Endothelial cell of umbilical vein (primary cell): Measurements from ENCODE around the gene OR2AG1. TPM values are rescaled to one million over a fixed set of nuclear protein-coding genes. Genes with fewer than 3 reads are reported as not detected.

Experiments
- BruUV-seq: library from RNA; stranded (reverse); fragments of 400-500 nt; replicated peaks from 2 replicates; lab custom pipeline; 2021; lab: Mats Ljungman, UMichigan
- CTCF ChIA-PET: fragments of 300-600, 350-600 bp; sonication (Branson Sonifier 250); formaldehyde crosslinking; loops from one replicate; lab custom pipeline; 2021; ENCODE audit warnings: antibody characterized with exemption, inconsistent platforms; lab: Charles Lee
- POLR2A ChIA-PET: fragments of 300-600, 350-600 bp; sonication (Branson Sonifier 250); formaldehyde crosslinking; loops from one replicate; lab custom pipeline; 2021; ENCODE audit warnings: antibody characterized with exemption, inconsistent platforms; lab: Charles Lee
- DNase-seq: peaks from one replicate; pipeline ENCODE4 v3.0.0-alpha.2; 2011; ENCODE audit warnings: low read depth, low spot score
- FAIRE-seq: peaks from 2 replicates; lab custom pipeline; 2011; peaks lifted over from hg19 to GRCh38; lab: Jason Lieb, UNC
- H2AFZ ChIP-seq: 2 replicates; pipeline ENCODE4 v1.6.0; 2012; ENCODE audit warnings: low read depth, low read length, control low read depth, inconsistent platforms
- H3K27ac ChIP-seq: 2 replicates; pipeline ENCODE4 v1.5.1; 2011; ENCODE audit warnings: low read depth, mild to moderate bottlenecking, control low read depth, low read length, moderate library complexity; ENCODE audit not compliant: insufficient read depth
- H3K27me3 ChIP-seq, 2 experiments: 2 replicates each; pipeline versions ENCODE4 v1.6.0 to v1.6.1; 2011; ENCODE audit warnings: low read length in 2 of 2, mixed read lengths in 1 of 2; ENCODE audit not compliant: control insufficient read depth in 2 of 2, insufficient read depth in 2 of 2
- H3K36me3 ChIP-seq, 2 experiments: 2 replicates in 1 of 2; 3 replicates in 1 of 2; pipeline ENCODE4 v1.5.1; 2011; ENCODE audit warnings: low read length in 2 of 2, mild to moderate bottlenecking in 1 of 2, moderate library complexity in 1 of 2; ENCODE audit not compliant: control insufficient read depth in 2 of 2, insufficient read depth in 2 of 2; ENCODE audit errors: extremely low read depth in 1 of 2
- H3K4me1 ChIP-seq: 3 replicates; pipeline ENCODE4 v1.5.1; 2011; ENCODE audit warnings: mild to moderate bottlenecking, low read length; ENCODE audit not compliant: control insufficient read depth, insufficient read depth; ENCODE audit errors: extremely low read depth
- H3K4me2 ChIP-seq: 2 replicates; pipeline ENCODE4 v1.6.1; 2011; ENCODE audit warnings: low read length, control low read depth, mixed read lengths; ENCODE audit not compliant: insufficient read depth
- H3K4me3 ChIP-seq, 3 experiments: fragments of 200-600 bp in 1 of 3; sonication (generic), shearing (Covaris generic) in 1 of 3; replicated peaks in 1 of 3; 2 replicates each; pipeline ENCODE4 v1.5.1; 2011 to 2016; ENCODE audit warnings: control low read depth in 3 of 3, low read length in 3 of 3, mild to moderate bottlenecking in 2 of 3, inconsistent platforms in 1 of 3, low read depth in 1 of 3, moderate library complexity in 1 of 3; ENCODE audit not compliant: insufficient read depth in 1 of 3
- H3K79me2 ChIP-seq: 2 replicates; pipeline ENCODE4 v1.6.0; 2012; ENCODE audit warnings: low read length, inconsistent platforms; ENCODE audit not compliant: control insufficient read depth, insufficient read depth
- H3K9ac ChIP-seq: replicated peaks from 2 replicates; pipeline ENCODE3; 2011; ENCODE audit warnings: low read length, control low read depth; ENCODE audit not compliant: insufficient read depth; ENCODE audit errors: extremely low read depth
- H3K9me1 ChIP-seq: replicated peaks from 3 replicates; pipeline ENCODE4 v1.6.0; 2011; ENCODE audit warnings: mild to moderate bottlenecking, low read length; ENCODE audit not compliant: control insufficient read depth, insufficient read depth; ENCODE audit errors: extremely low read depth
- H3K9me3 ChIP-seq: replicated peaks from 2 replicates; pipeline ENCODE4 v1.5.1; 2012; ENCODE audit warnings: low read length, inconsistent platforms; ENCODE audit not compliant: control insufficient read depth, insufficient read depth
- H4K20me1 ChIP-seq: replicated peaks from 2 replicates; pipeline ENCODE3; 2011; ENCODE audit warnings: mild to moderate bottlenecking, low read length; ENCODE audit not compliant: control insufficient read depth, insufficient read depth; ENCODE audit errors: extremely low read depth
- JUN ChIP-seq: IDR thresholded peaks from 2 replicates; pipeline ENCODE4 v1.6.1; 2011; ENCODE audit warnings: borderline replicate concordance, low read depth; ENCODE audit not compliant: insufficient read length, insufficient read depth
- dilution Hi-C: fragments of 300-500 bp; cut with MboI; formaldehyde crosslinking; loops from one replicate; pipeline ENCODE4 v1.15.0; 2019; ENCODE audit warnings: low sequenced_read_pairs; ENCODE audit not compliant: extremely low pct_ligation_motif_present
- intact Hi-C: fragments of 100-400 bp; cut with micrococcal nuclease; formaldehyde crosslinking; loops from one replicate; pipeline ENCODE4 v1.10.0; 2022
- polyA plus RNA-seq, 4 experiments: library from polyadenylated mRNA; depleted of rRNA in 3 of 4; stranded (reverse) in 3 of 4; unstranded in 1 of 4; fragments of >200 nt; gene quantifications; 2 replicates each; pipeline versions ENCODE4 v1.2.1 to v1.2.3, GENCODE V29; 2011 to 2012; ENCODE audit warnings: missing spikeins in 1 of 4
- total RNA-seq: library from RNA; stranded (reverse); gene quantifications from 2 replicates; pipeline ENCODE4 v1.2.3, GENCODE V29; 2021
- TF ChIP-seq, protein P1 (sequence below), 2 donors: IDR thresholded peaks; 1 replicate in 1 of 2; 2 replicates in 1 of 2; pipeline ENCODE4 v1.5.1; 2011; ENCODE audit warnings: low read length in 2 of 2, mild to moderate bottlenecking in 2 of 2, moderate library complexity in 2 of 2, control low read depth in 1 of 2, inconsistent platforms in 1 of 2, low read depth in 1 of 2; ENCODE audit not compliant: insufficient read depth in 1 of 2; ENCODE audit errors: extremely low read depth in 1 of 2

Gene OR2AG1
- total and polyA plus RNA-seq, 2 donors (not counting 3 experiments of a cell fraction or from before 2014, with no cell fraction given) = not detected

GRCh38 chr11:6757373-6757967, 25.4 kb upstream of the OR2AG1 start:
- Histone ChIP-seq H3K27me3 (peaks cover 2 to 8% of the 10 kb centered on the region in 2 experiments), H3K4me2 (no peak overlapping the region), H3K9ac (no peak overlapping the region), H3K36me3 (no peaks in the 10 kb centered on the region), H3K79me2 (no peaks in the 10 kb centered on the region), H2AFZ (no peak overlapping the region), H3K27ac (no peak overlapping the region), H3K9me1 (no peaks in the 10 kb centered on the region), H4K20me1 (no peaks in the 10 kb centered on the region), H3K4me3 (no peak overlapping the region), H3K4me1 (no peaks in the 10 kb centered on the region), H3K9me3 (no peaks in the 10 kb centered on the region)
- CTCF ChIA-PET = interaction anchor here (0.6 to 12.2 kb wide), 36 partner anchors 9 to 941 kb away, joined by 3 to 391 read pairs (median 4); partner anchors contain the start of genes ARFIP2, ILK, MRPL17 and TAF10
- DNase-seq (peak; percentile 73), FAIRE-seq (peak; percentile 85)
- no TSS peak for BruUV-seq
- POLR2A ChIA-PET = no interaction called here
- no peak for TF ChIP-seq JUN
- TF ChIP-seq, protein P1, sequence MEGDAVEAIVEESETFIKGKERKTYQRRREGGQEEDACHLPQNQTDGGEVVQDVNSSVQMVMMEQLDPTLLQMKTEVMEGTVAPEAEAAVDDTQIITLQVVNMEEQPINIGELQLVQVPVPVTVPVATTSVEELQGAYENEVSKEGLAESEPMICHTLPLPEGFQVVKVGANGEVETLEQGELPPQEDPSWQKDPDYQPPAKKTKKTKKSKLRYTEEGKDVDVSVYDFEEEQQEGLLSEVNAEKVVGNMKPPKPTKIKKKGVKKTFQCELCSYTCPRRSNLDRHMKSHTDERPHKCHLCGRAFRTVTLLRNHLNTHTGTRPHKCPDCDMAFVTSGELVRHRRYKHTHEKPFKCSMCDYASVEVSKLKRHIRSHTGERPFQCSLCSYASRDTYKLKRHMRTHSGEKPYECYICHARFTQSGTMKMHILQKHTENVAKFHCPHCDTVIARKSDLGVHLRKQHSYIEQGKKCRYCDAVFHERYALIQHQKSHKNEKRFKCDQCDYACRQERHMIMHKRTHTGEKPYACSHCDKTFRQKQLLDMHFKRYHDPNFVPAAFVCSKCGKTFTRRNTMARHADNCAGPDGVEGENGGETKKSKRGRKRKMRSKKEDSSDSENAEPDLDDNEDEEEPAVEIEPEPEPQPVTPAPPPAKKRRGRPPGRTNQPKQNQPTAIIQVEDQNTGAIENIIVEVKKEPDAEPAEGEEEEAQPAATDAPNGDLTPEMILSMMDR (IDR thresholded peaks at IDR 0.05; ENCODE audit: extremely low read depth in 1 of 2, insufficient read depth in 1 of 2, low read depth in 1 of 2, low read length in 2 of 2) = peak; percentile 58 to 62
- intact Hi-C loops (loop anchor here (1.0 to 5.0 kb wide), 8 partner anchors 19 to 378 kb away; partner anchors contain the start of gene TPP1), dilution Hi-C loops (no loop called here)
